ENCODE data around the gene RASSF5. TPM values are rescaled to one million over a fixed set of nuclear protein-coding genes. Genes with fewer than 3 reads are reported as not detected.
A peak's percentile ranks its signal among the peaks of the same experiment; 100 is the strongest.

RASSF5 gene
- polyA plus RNA-seq, 1 of the 3 experiments (the other 2 are of a cell fraction), result 2.2 TPM

GRCh38 chr1:206464456-206464964 is 42.8 kb upstream of the RASSF5 start (continued):
- no peak for TF ChIP-seq CHD2 (IDR thresholded peaks at IDR 0.05; ENCODE audit: low read length, partially characterized antibody)
- peak; percentile 45; the same call in 1 of the 2 replicates for TF ChIP-seq NFIC (IDR thresholded peaks at IDR 0.05; ENCODE audit: borderline replicate concordance)
- TF ChIP-seq MEF2A (IDR thresholded peaks at IDR 0.05; ENCODE audit: borderline replicate concordance, low read depth), result no peak
- TF ChIP-seq CTCF (IDR thresholded peaks at IDR 0.05), result no peak
- no peak for TF ChIP-seq USF1 (IDR thresholded peaks at IDR 0.05; ENCODE audit: borderline replicate concordance, low read depth)
- TF ChIP-seq JUND (IDR thresholded peaks at IDR 0.05), result 0 out of 2 replicates have a peak, but pooled peaks have one; percentile 15
- TF ChIP-seq EP300 (IDR thresholded peaks at IDR 0.05; ENCODE audit: borderline replicate concordance in 1 of 2, low read depth in 1 of 2, low read length in 1 of 2), result no peak

- peaks cover 8 to 21% of the 10 kb centered on the region in 2 experiments; a peak in 2 of 4 replicates for H3K4me1 ChIP-seq (ENCODE audit: control insufficient read depth in 1 of 2, insufficient read depth in 2 of 2, low read depth in 1 of 2, low read length in 1 of 2)
Observed at GRCh38 chr1:206465951-206466350, 41.4 kb upstream of the RASSF5 start.

More at GRCh38 chr1:206465951-206466350, 41.4 kb upstream of the RASSF5 start:
- H3K9me3 ChIP-seq, result no peaks in the 10 kb centered on the region
- H3K27me3 ChIP-seq (ENCODE audit: insufficient read depth), result no peaks in the 10 kb centered on the region
- no peaks in the 10 kb centered on the region for H4K20me1 ChIP-seq (ENCODE audit: insufficient read depth)
- H3F3A ChIP-seq (replicated peaks; ENCODE audit: insufficient read depth), result peaks cover 9% of the 10 kb centered on the region
- H3K36me3 ChIP-seq (replicated peaks in 1 of 2; ENCODE audit: control insufficient read depth in 1 of 2, insufficient read depth in 2 of 2, low read length in 1 of 2), result peaks cover 15 to 24% of the 10 kb centered on the region in 2 experiments
- H2AFZ ChIP-seq (ENCODE audit: low read depth), result no peak overlapping the region
- peaks cover 5% of the 10 kb centered on the region; the same call in 1 of the 2 replicates for H3K79me2 ChIP-seq (ENCODE audit: insufficient read depth)
- no peak overlapping the region for H3K4me2 ChIP-seq
- no peaks in the 10 kb centered on the region for H3K9me2 ChIP-seq
- DNase-seq, result no peak
- WGBS (ENCODE audit: low lambda C conversion rate), result 87% methylated on average over 2 of the region's 2 CpGs
- no peak overlapping the region for H3K9ac ChIP-seq
- H3K4me3 ChIP-seq (ENCODE audit: low read depth in 2 of 2, low read length in 1 of 2), result no peak overlapping the region
- no peak for TF ChIP-seq EP300 (IDR thresholded peaks at IDR 0.05; ENCODE audit: borderline replicate concordance in 1 of 2, low read depth in 1 of 2, low read length in 1 of 2)
- TF ChIP-seq JUND (IDR thresholded peaks at IDR 0.05), result no peak
- TF ChIP-seq TEAD4 (IDR thresholded peaks at IDR 0.05; ENCODE audit: borderline replicate concordance, insufficient read depth), result no peak
- no peak for TF ChIP-seq GABPA (IDR thresholded peaks at IDR 0.05; ENCODE audit: low read depth)
- TF ChIP-seq NRF1 (IDR thresholded peaks at IDR 0.05; ENCODE audit: low read depth, low read length), result no peak
- TF ChIP-seq MXI1 (IDR thresholded peaks at IDR 0.05; ENCODE audit: low read depth, low read length), result no peak
- no peak for TF ChIP-seq USF1 (IDR thresholded peaks at IDR 0.05; ENCODE audit: borderline replicate concordance, low read depth)
- TF ChIP-seq TAF1 (IDR thresholded peaks at IDR 0.05; ENCODE audit: borderline replicate concordance, low read depth, low read length), result no peak
- no peak for TF ChIP-seq SMC3 (IDR thresholded peaks at IDR 0.05; ENCODE audit: low read depth, low read length)
- no peak for TF ChIP-seq FOSL2 (IDR thresholded peaks at IDR 0.05; ENCODE audit: borderline replicate concordance, low read depth)
- TF ChIP-seq FOXJ3 (CRISPR knock-in tag; IDR thresholded peaks at IDR 0.05), result no peak
- no peak for TF ChIP-seq POLR2AphosphoS5 (IDR thresholded peaks at IDR 0.05; ENCODE audit: low read depth, low read length)
- no peak for TF ChIP-seq NFIC (IDR thresholded peaks at IDR 0.05; ENCODE audit: borderline replicate concordance)
- ChIA-PET POLR2A (no interaction called here), CTCF (interaction anchor here (1.1 to 3.0 kb wide), 3 partner anchors 11 to 25 kb away, joined by 4 to 23 read pairs (median 5); no protein-coding TSS in a partner anchor)
- H3K27ac ChIP-seq (ENCODE audit: low read depth in 2 of 2, low read length in 1 of 2), result no peak overlapping the region
